Muscle layer of duodenum (tissue), 2 donors: ENCODE data around the gene PPIG.
"Not testable (repeated sequence)": the region's sequence is repeated elsewhere in the genome, so short reads cannot be mapped to it uniquely, and the experiment has no call there.

Experiments used
- H3K27ac ChIP-seq: one replicate; pipeline ENCODE4 v1.7.0; 2013; ENCODE audit warnings: mild to moderate bottlenecking, low read length
- H3K27me3 ChIP-seq: one replicate; pipeline ENCODE4 v1.7.0; 2013; ENCODE audit warnings: low read depth, mild to moderate bottlenecking, control low read depth, low read length
- H3K36me3 ChIP-seq, 2 donors: one replicate each; pipeline ENCODE4 v1.7.0; 2013; ENCODE audit warnings: low read length in 2 of 2, control low read depth in 1 of 2, mild to moderate bottlenecking in 1 of 2; ENCODE audit not compliant: insufficient read depth in 2 of 2, control insufficient read depth in 1 of 2
- H3K4me1 ChIP-seq, 2 donors: one replicate each; pipeline ENCODE4 v1.7.0; 2013; ENCODE audit warnings: low read length in 2 of 2, mild to moderate bottlenecking in 2 of 2, control low read depth in 1 of 2, moderate library complexity in 1 of 2; ENCODE audit not compliant: insufficient read depth in 2 of 2, control insufficient read depth in 1 of 2
- H3K4me3 ChIP-seq, 2 donors: one replicate each; pipeline ENCODE4 v1.7.0; 2013; ENCODE audit warnings: low read length in 2 of 2, low read depth in 1 of 2, mild to moderate bottlenecking in 1 of 2
- H3K9me3 ChIP-seq, 2 donors: one replicate each; pipeline ENCODE4 v1.7.0; 2013; ENCODE audit warnings: low read length in 2 of 2, control low read depth in 1 of 2, mild to moderate bottlenecking in 1 of 2; ENCODE audit not compliant: control insufficient read depth in 1 of 2
- donor health status: healthy.

PPIG gene

DNA sequence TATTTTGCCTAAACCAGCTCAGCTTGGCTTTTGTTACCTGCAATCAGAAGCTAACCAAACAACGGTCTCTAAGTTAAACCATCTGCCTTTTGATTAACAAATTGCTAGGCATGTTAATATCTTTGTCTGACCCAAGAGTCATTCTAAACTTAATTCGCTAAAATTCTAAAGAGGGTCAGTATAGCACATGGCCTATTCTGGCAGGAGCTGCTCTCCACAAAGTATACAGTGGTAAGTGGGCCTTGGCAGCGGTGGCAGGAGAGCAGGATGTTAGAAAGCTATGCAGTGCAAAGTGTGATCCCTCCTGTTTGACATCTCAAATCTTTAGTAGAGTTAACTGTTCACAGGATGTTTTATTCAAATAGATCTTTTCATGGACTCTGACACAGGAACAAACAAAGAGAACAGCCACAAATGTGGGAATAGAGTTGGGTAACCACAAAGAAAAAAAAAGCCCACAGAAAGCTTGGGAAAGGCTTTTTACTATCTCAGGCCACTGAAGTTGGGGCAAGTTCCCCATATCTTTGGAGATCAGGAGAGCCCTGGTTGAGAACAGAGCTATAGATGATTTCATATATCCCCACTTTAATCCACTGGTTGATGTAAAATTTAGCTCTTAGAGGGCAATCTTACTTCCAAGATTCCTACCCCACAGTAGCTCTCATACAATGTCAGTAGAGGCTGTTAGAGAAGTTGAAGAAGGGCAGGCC lies 99.4 kb downstream of the PPIG start:
- Histone ChIP-seq H3K27ac (no peak overlapping the region), H3K4me1 (no peaks in the 10 kb centered on the region), H3K27me3 (no peaks in the 10 kb centered on the region)

DNA sequence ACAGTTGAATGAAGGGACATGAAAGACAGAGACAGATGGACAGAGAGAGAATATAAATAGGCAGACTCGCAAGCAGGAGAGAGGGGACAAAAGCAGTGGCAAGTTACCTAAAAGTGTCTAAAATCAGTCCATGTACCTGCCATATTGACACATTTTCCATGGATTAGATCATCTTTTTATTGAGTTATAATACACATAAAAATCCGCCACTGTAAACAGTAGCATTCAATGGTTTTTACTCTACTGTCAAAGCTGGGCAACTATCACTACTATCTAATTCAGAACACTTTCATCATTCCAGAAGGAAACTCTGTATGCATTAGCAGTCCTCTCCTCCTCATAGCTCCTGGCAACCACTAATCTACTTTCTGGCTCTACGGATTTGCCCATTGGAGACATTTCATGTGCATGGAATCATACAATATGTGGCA lies 100.0 kb downstream of the PPIG start:
- Histone ChIP-seq H3K27ac (no peak overlapping the region), H3K4me1 (no peaks in the 10 kb centered on the region)

More for the DNA sequence above, 99.4 kb downstream of the PPIG start:
- H3K4me3 ChIP-seq, result no peak overlapping the region
- no peaks in the 10 kb centered on the region for H3K36me3 ChIP-seq
- H3K9me3 ChIP-seq, result no peaks in the 10 kb centered on the region

DNA sequence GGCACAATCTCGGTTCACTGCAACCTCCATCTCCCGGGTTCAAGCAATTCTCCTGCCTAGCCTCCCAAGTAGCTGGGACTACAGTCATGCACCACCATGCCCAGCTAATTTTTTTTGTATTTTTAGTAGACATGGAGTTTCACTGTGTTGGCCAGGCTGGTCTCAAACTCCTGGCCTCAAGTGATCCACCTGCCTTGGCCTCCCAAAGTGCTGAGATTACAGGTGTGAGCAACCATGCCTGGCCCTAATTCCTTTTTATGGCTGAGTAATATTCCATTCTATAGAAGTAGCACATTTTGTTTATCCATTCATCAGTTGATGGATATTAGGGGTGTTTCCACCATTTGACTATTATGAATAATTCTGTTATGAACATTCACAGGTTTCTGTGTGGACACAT lies 100.6 kb downstream of the PPIG start:
- H3K4me1 ChIP-seq, H3K36me3 ChIP-seq: not testable (repeated sequence)

More for the DNA sequence above, 100.0 kb downstream of the PPIG start:
- Histone ChIP-seq H3K9me3 (no peaks in the 10 kb centered on the region), H3K4me3 (no peak overlapping the region), H3K36me3 (no peaks in the 10 kb centered on the region), H3K27me3 (no peaks in the 10 kb centered on the region)

DNA sequence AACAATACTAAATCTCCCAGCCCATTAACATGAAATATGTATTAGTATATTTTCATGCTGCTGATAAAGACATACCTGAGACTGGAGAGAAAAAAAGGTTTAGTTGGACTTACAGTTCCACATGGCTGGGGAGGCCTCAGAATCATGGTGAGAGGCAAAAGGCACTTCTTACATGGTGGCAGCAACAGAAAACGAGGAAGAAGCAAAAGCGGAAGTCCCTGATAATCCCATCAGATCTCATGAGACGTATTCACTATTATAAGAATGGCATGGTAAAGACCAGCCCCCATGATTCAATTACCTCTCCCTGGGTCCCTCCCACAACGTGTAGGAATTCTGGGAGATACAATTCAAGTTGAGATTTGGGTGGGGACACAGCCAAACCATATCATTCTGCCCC lies 102.7 kb downstream of the PPIG start:
- not testable (repeated sequence) for H3K27ac ChIP-seq, H3K27me3 ChIP-seq, H3K36me3 ChIP-seq, H3K4me3 ChIP-seq, H3K9me3 ChIP-seq, H3K4me1 ChIP-seq

More for the DNA sequence above, 100.6 kb downstream of the PPIG start:
- not testable (repeated sequence) for H3K27ac ChIP-seq, H3K4me3 ChIP-seq, H3K9me3 ChIP-seq, H3K27me3 ChIP-seq

DNA sequence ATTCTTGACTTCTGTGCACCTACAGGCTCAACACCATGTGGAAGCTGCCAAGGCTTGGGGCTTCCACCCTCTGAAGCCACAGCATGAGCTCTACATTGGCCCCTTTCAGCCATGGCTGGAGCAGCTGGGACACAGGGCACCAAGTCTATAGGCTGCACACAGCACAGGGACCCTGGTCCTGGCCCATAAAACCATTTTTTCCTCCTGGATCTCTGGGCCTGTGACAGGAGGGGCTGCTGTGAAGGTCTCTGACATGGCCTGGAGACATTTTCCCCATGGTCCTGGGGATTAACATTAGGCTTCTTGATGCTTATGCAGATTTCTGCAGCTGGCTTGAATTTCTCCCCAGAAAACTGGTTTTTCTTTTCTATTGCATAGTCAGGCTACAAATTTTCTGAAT lies 103.8 kb downstream of the PPIG start:
- not testable (repeated sequence) for H3K4me1 ChIP-seq, H3K9me3 ChIP-seq, H3K27me3 ChIP-seq, H3K4me3 ChIP-seq, H3K27ac ChIP-seq, H3K36me3 ChIP-seq

DNA sequence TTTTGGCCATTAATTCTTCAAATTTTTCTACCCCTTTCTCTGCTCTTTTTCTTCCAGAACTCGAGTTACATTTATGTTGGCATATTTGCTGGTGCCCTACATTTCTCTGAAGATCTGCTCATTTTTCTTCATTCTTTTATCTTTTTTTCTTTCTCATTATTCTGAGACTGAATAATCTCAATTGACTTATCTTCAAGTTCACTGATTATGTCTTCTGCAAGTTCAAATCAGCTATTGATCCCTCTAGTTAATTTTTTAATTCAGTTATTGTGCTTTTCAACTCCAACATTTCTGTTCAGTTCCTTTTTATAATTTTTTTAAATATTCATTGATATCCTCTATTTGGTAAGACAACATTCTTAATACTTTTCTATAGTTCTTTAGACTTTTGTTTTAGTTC lies 106.8 kb downstream of the PPIG start:
- H3K27me3 ChIP-seq, result no peaks in the 10 kb centered on the region
- no peak overlapping the region for H3K27ac ChIP-seq
- H3K4me1 ChIP-seq, result peaks cover 0 to 7% of the 10 kb centered on the region in 2 donors
- no peak overlapping the region for H3K4me3 ChIP-seq
- H3K36me3 ChIP-seq, result no peaks in the 10 kb centered on the region
- H3K9me3 ChIP-seq, result no peaks in the 10 kb centered on the region
